NT2/D1 (cell line): ENCODE measurements around the gene BBS7.

Experiments
- SUZ12 ChIP-seq: IDR thresholded peaks from 2 replicates; pipeline ENCODE4 v1.6.1; 2011; ENCODE audit not compliant: insufficient read length, insufficient read depth; ENCODE audit errors: extremely low read depth
- YY1 ChIP-seq: IDR thresholded peaks from 2 replicates; pipeline ENCODE4 v1.6.1; 2011; ENCODE audit not compliant: insufficient read length, insufficient read depth
- ZNF274 ChIP-seq: IDR thresholded peaks from 2 replicates; pipeline ENCODE4 v1.6.1; 2011; ENCODE audit warnings: mild to moderate bottlenecking, low read depth, low read length

DNA sequence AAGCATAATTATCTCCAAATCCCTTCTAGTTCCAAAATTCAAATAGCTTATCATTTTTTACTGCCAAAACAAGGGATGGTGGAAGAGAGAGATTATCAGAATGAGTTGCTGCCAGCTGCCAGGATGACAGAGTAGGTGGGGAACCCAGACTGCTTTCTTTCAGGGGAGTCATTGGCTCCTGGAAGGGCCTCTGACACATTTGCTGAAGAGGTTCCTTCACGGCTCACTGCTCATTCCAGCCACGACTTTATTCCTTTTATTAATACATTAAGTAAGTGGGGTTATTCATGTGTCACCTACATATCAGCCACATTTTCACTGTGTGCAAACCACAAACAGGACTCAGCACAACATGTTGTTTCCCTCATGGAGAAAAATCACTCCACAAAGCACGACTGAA, 92.6 kb downstream of the BBS7 start:
- no peak for TF ChIP-seq ZNF274
- TF ChIP-seq YY1: no peak
- TF ChIP-seq SUZ12: no peak
